Endothelial cell of umbilical vein (primary cell): ENCODE results near the gene ADARB2. TPM values are rescaled to one million over a fixed set of nuclear protein-coding genes. Genes with fewer than 3 reads are reported as not detected.

ENCODE experiments used
- BruUV-seq: library from RNA; stranded (reverse); fragments of 400-500 nt; replicated peaks from 2 replicates; lab custom pipeline; 2021; lab: Mats Ljungman, UMichigan
- CTCF ChIA-PET: fragments of 300-600, 350-600 bp; sonication (Branson Sonifier 250); formaldehyde crosslinking; loops from one replicate; lab custom pipeline; 2021; ENCODE audit warnings: antibody characterized with exemption, inconsistent platforms; lab: Charles Lee
- POLR2A ChIA-PET: fragments of 300-600, 350-600 bp; sonication (Branson Sonifier 250); formaldehyde crosslinking; loops from one replicate; lab custom pipeline; 2021; ENCODE audit warnings: antibody characterized with exemption, inconsistent platforms; lab: Charles Lee
- DNase-seq: peaks from one replicate; pipeline ENCODE4 v3.0.0-alpha.2; 2011; ENCODE audit warnings: low read depth, low spot score
- FAIRE-seq: peaks from 2 replicates; lab custom pipeline; 2011; peaks lifted over from hg19 to GRCh38; lab: Jason Lieb, UNC
- H2AFZ ChIP-seq: 2 replicates; pipeline ENCODE4 v1.6.0; 2012; ENCODE audit warnings: low read depth, low read length, control low read depth, inconsistent platforms
- H3K27ac ChIP-seq: 2 replicates; pipeline ENCODE4 v1.5.1; 2011; ENCODE audit warnings: low read depth, mild to moderate bottlenecking, control low read depth, low read length, moderate library complexity; ENCODE audit not compliant: insufficient read depth
- H3K27me3 ChIP-seq, 2 experiments: 2 replicates each; pipeline versions ENCODE4 v1.6.0 to v1.6.1; 2011; ENCODE audit warnings: low read length in 2 of 2, mixed read lengths in 1 of 2; ENCODE audit not compliant: control insufficient read depth in 2 of 2, insufficient read depth in 2 of 2
- H3K36me3 ChIP-seq, 2 experiments: 2 replicates in 1 of 2; 3 replicates in 1 of 2; pipeline ENCODE4 v1.5.1; 2011; ENCODE audit warnings: low read length in 2 of 2, mild to moderate bottlenecking in 1 of 2, moderate library complexity in 1 of 2; ENCODE audit not compliant: control insufficient read depth in 2 of 2, insufficient read depth in 2 of 2; ENCODE audit errors: extremely low read depth in 1 of 2
- H3K4me1 ChIP-seq: 3 replicates; pipeline ENCODE4 v1.5.1; 2011; ENCODE audit warnings: mild to moderate bottlenecking, low read length; ENCODE audit not compliant: control insufficient read depth, insufficient read depth; ENCODE audit errors: extremely low read depth
- H3K4me2 ChIP-seq: 2 replicates; pipeline ENCODE4 v1.6.1; 2011; ENCODE audit warnings: low read length, control low read depth, mixed read lengths; ENCODE audit not compliant: insufficient read depth
- H3K4me3 ChIP-seq, 3 experiments: fragments of 200-600 bp in 1 of 3; sonication (generic), shearing (Covaris generic) in 1 of 3; replicated peaks in 1 of 3; 2 replicates each; pipeline ENCODE4 v1.5.1; 2011 to 2016; ENCODE audit warnings: control low read depth in 3 of 3, low read length in 3 of 3, mild to moderate bottlenecking in 2 of 3, inconsistent platforms in 1 of 3, low read depth in 1 of 3, moderate library complexity in 1 of 3; ENCODE audit not compliant: insufficient read depth in 1 of 3
- H3K79me2 ChIP-seq: 2 replicates; pipeline ENCODE4 v1.6.0; 2012; ENCODE audit warnings: low read length, inconsistent platforms; ENCODE audit not compliant: control insufficient read depth, insufficient read depth
- H3K9ac ChIP-seq: replicated peaks from 2 replicates; pipeline ENCODE3; 2011; ENCODE audit warnings: low read length, control low read depth; ENCODE audit not compliant: insufficient read depth; ENCODE audit errors: extremely low read depth
- H3K9me1 ChIP-seq: replicated peaks from 3 replicates; pipeline ENCODE4 v1.6.0; 2011; ENCODE audit warnings: mild to moderate bottlenecking, low read length; ENCODE audit not compliant: control insufficient read depth, insufficient read depth; ENCODE audit errors: extremely low read depth
- H3K9me3 ChIP-seq: replicated peaks from 2 replicates; pipeline ENCODE4 v1.5.1; 2012; ENCODE audit warnings: low read length, inconsistent platforms; ENCODE audit not compliant: control insufficient read depth, insufficient read depth
- H4K20me1 ChIP-seq: replicated peaks from 2 replicates; pipeline ENCODE3; 2011; ENCODE audit warnings: mild to moderate bottlenecking, low read length; ENCODE audit not compliant: control insufficient read depth, insufficient read depth; ENCODE audit errors: extremely low read depth
- EZH2 ChIP-seq: IDR thresholded peaks from 2 replicates; pipeline ENCODE4 v1.6.1; 2012; ENCODE audit warnings: borderline replicate concordance, low read depth, mild to moderate bottlenecking, moderate library complexity, low read length, inconsistent platforms; ENCODE audit not compliant: severe bottlenecking
- FOS ChIP-seq: IDR thresholded peaks from 2 replicates; pipeline ENCODE4 v1.6.1; 2011; ENCODE audit warnings: mild to moderate bottlenecking, low read length, moderate library complexity, borderline replicate concordance; ENCODE audit not compliant: insufficient read depth
- GATA2 ChIP-seq: IDR thresholded peaks from 2 replicates; pipeline ENCODE4 v1.7.0; 2011; ENCODE audit warnings: low read depth, mild to moderate bottlenecking, moderate library complexity, mixed read lengths, low read length; ENCODE audit not compliant: insufficient read length, insufficient read depth
- JUN ChIP-seq: IDR thresholded peaks from 2 replicates; pipeline ENCODE4 v1.6.1; 2011; ENCODE audit warnings: borderline replicate concordance, low read depth; ENCODE audit not compliant: insufficient read length, insufficient read depth
- MYC ChIP-seq: IDR thresholded peaks from one replicate; pipeline ENCODE4 v1.6.1; 2011; ENCODE audit warnings: mild to moderate bottlenecking, low read depth, low read length
- POLR2A ChIP-seq: IDR thresholded peaks from 2 replicates; pipeline ENCODE4 v1.6.1; 2012; ENCODE audit warnings: low read depth, mild to moderate bottlenecking, control low read depth, low read length
- dilution Hi-C: fragments of 300-500 bp; cut with MboI; formaldehyde crosslinking; loops from one replicate; pipeline ENCODE4 v1.15.0; 2019; ENCODE audit warnings: low sequenced_read_pairs; ENCODE audit not compliant: extremely low pct_ligation_motif_present
- intact Hi-C: fragments of 100-400 bp; cut with micrococcal nuclease; formaldehyde crosslinking; loops from one replicate; pipeline ENCODE4 v1.10.0; 2022
- polyA plus RNA-seq, 4 experiments: library from polyadenylated mRNA; depleted of rRNA in 3 of 4; stranded (reverse) in 3 of 4; unstranded in 1 of 4; fragments of >200 nt; gene quantifications; 2 replicates each; pipeline versions ENCODE4 v1.2.1 to v1.2.3, GENCODE V29; 2011 to 2012; ENCODE audit warnings: missing spikeins in 1 of 4
- total RNA-seq: library from RNA; stranded (reverse); gene quantifications from 2 replicates; pipeline ENCODE4 v1.2.3, GENCODE V29; 2021
- TF ChIP-seq, protein P1 (sequence below): IDR thresholded peaks from 2 replicates; pipeline ENCODE4 v1.6.1; 2011; ENCODE audit not compliant: insufficient read depth, insufficient read length

The ADARB2 gene
- total and polyA plus RNA-seq, 2 donors (not counting 3 experiments of a cell fraction or from before 2014, with no cell fraction given): not detected

DNA sequence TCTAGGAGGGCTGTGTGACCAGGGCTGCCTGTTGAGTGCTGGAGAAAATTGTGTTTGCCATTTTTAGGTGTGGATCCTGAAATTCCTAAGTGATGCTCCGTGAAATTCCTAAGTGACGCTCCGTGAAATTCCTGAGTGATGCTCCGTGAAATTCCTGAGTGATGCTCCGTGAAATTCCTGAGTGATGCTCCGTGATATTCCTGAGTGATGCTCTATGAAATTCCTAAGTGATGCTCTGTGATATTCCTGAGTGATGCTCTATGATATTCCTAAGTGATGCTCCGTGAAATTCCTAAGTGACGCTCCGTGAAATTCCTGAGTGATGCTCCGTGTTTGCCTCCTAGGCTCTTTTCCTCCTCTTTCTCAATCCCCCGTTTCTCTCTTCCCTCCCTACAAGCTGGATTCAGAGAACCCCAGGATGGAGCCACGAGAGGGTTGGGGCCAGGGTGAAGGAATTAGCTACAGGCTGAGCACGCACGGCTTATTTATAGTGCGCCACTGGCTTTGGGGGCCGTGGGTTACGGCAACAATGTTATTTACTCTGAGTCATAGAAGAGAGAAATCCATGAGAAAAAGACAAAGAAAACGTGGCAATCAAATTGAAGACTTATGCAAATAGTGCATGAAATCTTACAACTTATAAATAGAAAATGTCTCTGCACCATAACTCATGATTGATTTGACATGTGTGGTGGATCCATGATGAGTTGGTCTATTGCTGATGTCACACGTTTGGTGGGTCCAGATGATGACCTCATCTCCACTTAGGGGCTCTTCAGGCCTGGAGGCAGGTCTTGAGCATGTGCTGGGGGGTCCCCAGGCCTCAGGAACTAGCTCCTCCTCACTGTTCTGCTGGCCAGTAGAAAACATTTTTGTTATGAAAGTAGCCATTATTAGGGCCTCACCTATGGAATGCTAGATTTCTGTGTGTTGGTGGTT, 456.6 kb downstream of the ADARB2 start:
- intact Hi-C loops (no loop called here), dilution Hi-C loops (no loop called here)
- Histone ChIP-seq H3K9me1 (no peaks in the 10 kb centered on the region), H3K4me2 (no peak overlapping the region), H3K27me3 (no peaks in the 10 kb centered on the region), H3K4me1 (no peaks in the 10 kb centered on the region), H3K79me2 (no peaks in the 10 kb centered on the region), H4K20me1 (no peaks in the 10 kb centered on the region), H2AFZ (no peak overlapping the region), H3K9ac (no peak overlapping the region), H3K27ac (no peak overlapping the region), H3K36me3 (no peaks in the 10 kb centered on the region), H3K4me3 (no peak overlapping the region), H3K9me3 (no peaks in the 10 kb centered on the region)
- DNase-seq (no peak), FAIRE-seq (no peak)
- no TSS peak for BruUV-seq
- ChIA-PET POLR2A (no interaction called here), CTCF (no interaction called here)
- TF ChIP-seq GATA2 (no peak), POLR2A (no peak), MYC (no peak), JUN (no peak), FOS (no peak), EZH2 (no peak)

DNA sequence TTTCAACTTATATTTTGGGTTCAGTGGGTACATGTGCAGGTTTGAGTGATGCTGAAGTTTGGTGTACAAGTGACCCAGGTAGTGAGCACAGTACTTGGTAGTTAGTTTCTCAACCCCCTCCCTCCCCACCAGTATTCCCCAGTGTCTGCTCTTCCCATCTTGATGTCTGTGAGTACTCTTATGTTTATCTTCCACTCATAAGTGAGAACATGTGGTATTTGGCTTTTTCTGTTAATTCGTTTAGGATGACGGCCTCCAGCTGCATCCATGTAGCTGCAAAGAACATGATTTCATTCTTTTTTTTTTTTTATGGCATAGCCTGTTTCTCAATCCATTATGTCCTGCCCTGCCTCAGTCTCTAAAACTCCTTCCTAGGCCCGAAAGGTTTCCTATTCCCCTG, 459.0 kb downstream of the ADARB2 start:
- Histone ChIP-seq H3K9me1 (no peaks in the 10 kb centered on the region), H3K9me3 (no peaks in the 10 kb centered on the region), H3K36me3 (no peaks in the 10 kb centered on the region), H3K27ac (no peak overlapping the region), H3K9ac (no peak overlapping the region), H2AFZ (no peak overlapping the region), H3K4me1 (no peaks in the 10 kb centered on the region), H3K4me3 (no peak overlapping the region), H3K4me2 (no peak overlapping the region), H4K20me1 (no peaks in the 10 kb centered on the region), H3K79me2 (no peaks in the 10 kb centered on the region), H3K27me3 (no peaks in the 10 kb centered on the region)
- no TSS peak for BruUV-seq
- intact Hi-C loops (no loop called here), dilution Hi-C loops (no loop called here)
- no peak for TF ChIP-seq FOS
- TF ChIP-seq, protein P1, sequence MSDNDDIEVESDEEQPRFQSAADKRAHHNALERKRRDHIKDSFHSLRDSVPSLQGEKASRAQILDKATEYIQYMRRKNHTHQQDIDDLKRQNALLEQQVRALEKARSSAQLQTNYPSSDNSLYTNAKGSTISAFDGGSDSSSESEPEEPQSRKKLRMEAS: no peak
- TF ChIP-seq JUN: no peak
- TF ChIP-seq POLR2A: no peak
- no peak for TF ChIP-seq EZH2
- ChIA-PET CTCF (no interaction called here), POLR2A (no interaction called here)
- DNase-seq (no peak), FAIRE-seq (no peak)
